Suppressor macrophage (primary cell): ENCODE data around the gene ADAD1.
"Not testable (repeated sequence)": the region's sequence is repeated elsewhere in the genome, so short reads cannot be mapped to it uniquely, and the experiment has no call there.

Source experiments
- DNase-seq, 4 experiments: peaks; one replicate each; pipeline ENCODE4 v3.0.0-alpha.2; 2020 to 2022
- total RNA-seq, 17 experiments: gene quantifications; one replicate each; lab custom pipeline; 2026; ENCODE audit warnings: mixed read lengths in 6 of 17, inconsistent platforms in 3 of 17; lab: John Stamatoyannopoulos, UW

ADAD1 gene
- total RNA-seq = 0 to 1.7 (median 0) reads per million in 17 experiments

- no peak for DNase-seq
Measured at GRCh38 chr4:122378711-122379110, at the start of gene ADAD1. Gene ADAD1, plus strand, starts transcription at chr4:122379011. Its CDS starts 1,059 bp downstream, at chr4:122380070.

- no peak for DNase-seq
Measured at GRCh38 chr4:122329876-122330565, 48.8 kb upstream of the ADAD1 start.

- DNase-seq = no peak
Measured at GRCh38 chr4:122331195-122331594, 47.6 kb upstream of the ADAD1 start.

GRCh38 chr4:122334828-122335227, 44.0 kb upstream of the ADAD1 start:
- peak in 2 of 4 experiments; percentile 1 to 7 for DNase-seq

- DNase-seq = no peak
Measured at GRCh38 chr4:122341886-122342285, 36.9 kb upstream of the ADAD1 start.

- no peak for DNase-seq
Measured at GRCh38 chr4:122346036-122346435, 32.8 kb upstream of the ADAD1 start.

GRCh38 chr4:122346503-122346902, 32.3 kb upstream of the ADAD1 start:
- no peak for DNase-seq

GRCh38 chr4:122356317-122356808, 22.4 kb upstream of the ADAD1 start:
- no peak for DNase-seq

GRCh38 chr4:122360754-122361153, 18.1 kb upstream of the ADAD1 start:
- no peak for DNase-seq

GRCh38 chr4:122364700-122365404, 14.0 kb upstream of the ADAD1 start:
- no peak for DNase-seq

- not testable (repeated sequence) for DNase-seq
Measured at GRCh38 chr4:122368786-122369185, 10.0 kb upstream of the ADAD1 start.

- no peak for DNase-seq
Measured at GRCh38 chr4:122377352-122377751, 1.5 kb upstream of the ADAD1 start.

- no peak for DNase-seq
Measured at GRCh38 chr4:122379239-122379638, 428 bp downstream of the ADAD1 start.

- no peak for DNase-seq
Measured at GRCh38 chr4:122383341-122383740, 4.5 kb downstream of the ADAD1 start.

GRCh38 chr4:122384245-122384644, 5.4 kb downstream of the ADAD1 start:
- DNase-seq = no peak

- DNase-seq = no peak
Measured at GRCh38 chr4:122393276-122393675, 14.5 kb downstream of the ADAD1 start.

- no peak for DNase-seq
Measured at GRCh38 chr4:122403861-122404260, 25.1 kb downstream of the ADAD1 start.

- DNase-seq = no peak
Measured at GRCh38 chr4:122412547-122412946, 33.7 kb downstream of the ADAD1 start.

- no peak for DNase-seq
Measured at GRCh38 chr4:122423246-122423645, 44.4 kb downstream of the ADAD1 start.

GRCh38 chr4:122431351-122431750, 52.5 kb downstream of the ADAD1 start:
- no peak for DNase-seq

- no peak for DNase-seq
Measured at GRCh38 chr4:122434285-122434684, 55.5 kb downstream of the ADAD1 start.

- DNase-seq = no peak
Measured at GRCh38 chr4:122450847-122451246, 72.0 kb downstream of the ADAD1 start.

GRCh38 chr4:122453384-122453995, 74.7 kb downstream of the ADAD1 start:
- DNase-seq = no peak
